GM23338 (cell line): ENCODE data around the gene TRIO. TPM values are rescaled to one million over a fixed set of nuclear protein-coding genes. Genes with fewer than 3 reads are reported as not detected.

ENCODE experiments used
- ATAC-seq: fragments of 200-7000 bp; cut with Tn5 transposase; 3 replicates; pipeline ENCODE4 v1.9.1; 2020
- DNase-seq: peaks from one replicate; pipeline ENCODE4 v3.0.0-alpha.2; 2015; ENCODE audit warnings: low spot score
- H2AFZ ChIP-seq: fragments of 200-600 bp; sonication (generic); 2 replicates; pipeline ENCODE4 v1.8.0; 2016; ENCODE audit warnings: antibody characterized with exemption, mild to moderate bottlenecking, moderate library complexity
- H3F3A ChIP-seq: fragments of 200-600 bp; sonication (generic); replicated peaks from 2 replicates; pipeline ENCODE4 v1.8.0; 2017; ENCODE audit warnings: antibody characterized with exemption, mixed run types, low read depth
- H3K27ac ChIP-seq: fragments of 200-600 bp; sonication (generic); 2 replicates; pipeline ENCODE4 v1.6.1; 2016; ENCODE audit warnings: low read depth
- H3K27me3 ChIP-seq: fragments of 200-600 bp; sonication (generic); 2 replicates; pipeline ENCODE4 v1.8.0; 2016; ENCODE audit warnings: mild to moderate bottlenecking, mixed run types, moderate library complexity; ENCODE audit not compliant: insufficient read depth
- H3K36me3 ChIP-seq: fragments of 200-600 bp; sonication (generic); 2 replicates; pipeline ENCODE4 v1.8.0; 2016; ENCODE audit warnings: mild to moderate bottlenecking; ENCODE audit not compliant: insufficient read depth
- H3K4me1 ChIP-seq: fragments of 200-600 bp; sonication (generic); 2 replicates; pipeline ENCODE4 v1.8.0; 2016; ENCODE audit warnings: mild to moderate bottlenecking, moderate library complexity; ENCODE audit not compliant: insufficient read depth
- H3K4me2 ChIP-seq: fragments of 200-600 bp; sonication (generic); 2 replicates; pipeline ENCODE4 v1.7.1; 2017; ENCODE audit warnings: mixed run types
- H3K4me3 ChIP-seq: fragments of 200-600 bp; sonication (generic); 2 replicates; pipeline ENCODE4 v1.6.1; 2016; ENCODE audit warnings: mixed run types
- H3K79me2 ChIP-seq: fragments of 200-600 bp; sonication (generic); replicated peaks from 2 replicates; pipeline ENCODE4 v1.8.0; 2017; ENCODE audit warnings: mild to moderate bottlenecking; ENCODE audit not compliant: insufficient read depth
- H3K9me2 ChIP-seq: fragments of 200-600 bp; sonication (generic); 2 replicates; pipeline ENCODE4 v1.8.0; 2017; ENCODE audit not compliant: insufficient read depth
- H4K20me1 ChIP-seq: fragments of 200-600 bp; sonication (generic); replicated peaks from 2 replicates; pipeline ENCODE4 v1.8.0; 2017; ENCODE audit warnings: mild to moderate bottlenecking; ENCODE audit not compliant: insufficient read depth
- H3K27ac Mint-ChIP-seq: 2 replicates; pipeline ENCODE4 v1.8.0; 2020; ENCODE audit warnings: inconsistent platforms, mild to moderate bottlenecking, moderate library complexity, mixed read lengths
- H3K27me3 Mint-ChIP-seq: 3 replicates; pipeline ENCODE4 v1.8.0; 2022; ENCODE audit warnings: low read depth, mild to moderate bottlenecking, moderate library complexity, mixed read lengths, inconsistent platforms; ENCODE audit not compliant: insufficient read depth, poor library complexity
- H3K36me3 Mint-ChIP-seq: 3 replicates; pipeline ENCODE4 v1.8.0; 2021; ENCODE audit warnings: low read depth, mild to moderate bottlenecking, inconsistent platforms, moderate library complexity, mixed read lengths
- H3K4me1 Mint-ChIP-seq: 3 replicates; pipeline ENCODE4 v1.8.0; 2020; ENCODE audit warnings: mild to moderate bottlenecking, inconsistent platforms, mixed read lengths
- H3K4me3 Mint-ChIP-seq: 3 replicates; pipeline ENCODE4 v1.8.0; 2021; ENCODE audit warnings: moderate library complexity, mild to moderate bottlenecking, inconsistent platforms, mixed read lengths
- H3K9me3 Mint-ChIP-seq: 3 replicates; pipeline ENCODE4 v1.8.0; 2020; ENCODE audit warnings: moderate library complexity, mild to moderate bottlenecking, inconsistent platforms, mixed read lengths
- CREB1 ChIP-seq: fragments of 250-450 bp; sonication (Bioruptor Pico); IDR thresholded peaks from 2 replicates; pipeline ENCODE4 v1.5.0; 2020; ENCODE audit warnings: low read depth, mild to moderate bottlenecking, moderate library complexity
- CTCF ChIP-seq, 2 experiments: fragments of 200-600 bp in 1 of 2; sonication (generic) in 1 of 2; conservative IDR thresholded peaks; 2 replicates each; pipeline versions ENCODE4 v1.5.1 to v1.6.1; 2016 to 2017; ENCODE audit warnings: antibody characterized with exemption in 2 of 2, low read depth in 2 of 2, mild to moderate bottlenecking in 2 of 2, moderate library complexity in 1 of 2
- EZH2 ChIP-seq: fragments of 200-600 bp; sonication (generic); IDR thresholded peaks from one replicate; pipeline ENCODE4 v1.8.0; 2017; ENCODE audit warnings: antibody characterized with exemption, mild to moderate bottlenecking, low read depth; ENCODE audit not compliant: unreplicated experiment
- EZH2phosphoT487 ChIP-seq: fragments of 200-600 bp; sonication (generic); IDR thresholded peaks from one replicate; pipeline ENCODE4 v1.8.1; 2018; ENCODE audit warnings: antibody characterized with exemption; ENCODE audit not compliant: unreplicated experiment
- JUNB ChIP-seq: IDR thresholded peaks from one replicate; pipeline ENCODE4 v1.6.1; 2016; ENCODE audit warnings: antibody characterized with exemption; ENCODE audit not compliant: unreplicated experiment
- NANOG ChIP-seq: IDR thresholded peaks from 2 replicates; pipeline ENCODE4 v1.6.1; 2016; ENCODE audit warnings: antibody characterized with exemption, borderline replicate concordance
- POLR2AphosphoS5 ChIP-seq: IDR thresholded peaks from 2 replicates; pipeline ENCODE4 v1.6.1; 2016; ENCODE audit warnings: antibody characterized with exemption, low read depth
- REST ChIP-seq: IDR thresholded peaks from one replicate; pipeline ENCODE4 v1.6.1; 2018; ENCODE audit warnings: antibody characterized with exemption; ENCODE audit not compliant: unreplicated experiment
- STAT1 ChIP-seq: IDR thresholded peaks from one replicate; pipeline ENCODE4 v1.6.1; 2016; ENCODE audit warnings: antibody characterized with exemption; ENCODE audit not compliant: unreplicated experiment
- ZNF114 ChIP-seq: fragments of 250-450 bp; sonication (Bioruptor Pico); IDR thresholded peaks from 2 replicates; pipeline ENCODE4 v1.5.0; 2020; ENCODE audit warnings: mild to moderate bottlenecking, moderate library complexity
- polyA plus RNA-seq: library from polyadenylated mRNA; unstranded; fragments of >200 nt; fragmentation: Nextera tagmentation; extraction: Ambion mirVana; gene quantifications from 2 replicates; pipeline ENCODE4 v1.2.1, GENCODE V29; 2016
- total RNA-seq: library from RNA; depleted of rRNA; stranded (reverse); fragments of >200 nt; shearing (Covaris generic); gene quantifications from 2 replicates; pipeline ENCODE4 v1.2.3, GENCODE V29; 2014
- TF ChIP-seq, protein P1 (sequence below): IDR thresholded peaks from 2 replicates; pipeline ENCODE4 v1.6.1; 2016; ENCODE audit warnings: antibody characterized with exemption

The TRIO gene
- total and polyA plus RNA-seq, 2 experiments from 2014 or later = 13.8 to 113 TPM

GRCh38 chr5:14330729-14331385 is 187.7 kb downstream of the TRIO start (continued):
- no peak for TF ChIP-seq REST
- TF ChIP-seq EZH2 = no peak
- no peak for TF ChIP-seq ZNF114 (CRISPR knock-in tag)
- TF ChIP-seq POLR2AphosphoS5 = no peak
- no peak for TF ChIP-seq JUNB
- TF ChIP-seq, protein P1, sequence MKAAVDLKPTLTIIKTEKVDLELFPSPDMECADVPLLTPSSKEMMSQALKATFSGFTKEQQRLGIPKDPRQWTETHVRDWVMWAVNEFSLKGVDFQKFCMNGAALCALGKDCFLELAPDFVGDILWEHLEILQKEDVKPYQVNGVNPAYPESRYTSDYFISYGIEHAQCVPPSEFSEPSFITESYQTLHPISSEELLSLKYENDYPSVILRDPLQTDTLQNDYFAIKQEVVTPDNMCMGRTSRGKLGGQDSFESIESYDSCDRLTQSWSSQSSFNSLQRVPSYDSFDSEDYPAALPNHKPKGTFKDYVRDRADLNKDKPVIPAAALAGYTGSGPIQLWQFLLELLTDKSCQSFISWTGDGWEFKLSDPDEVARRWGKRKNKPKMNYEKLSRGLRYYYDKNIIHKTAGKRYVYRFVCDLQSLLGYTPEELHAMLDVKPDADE = no peak
- no peak for TF ChIP-seq CTCF (conservative IDR thresholded peaks at IDR 0.05; ENCODE audit: low read depth in 2 of 2)
- TF ChIP-seq EZH2phosphoT487 = no peak
- no peak for TF ChIP-seq NANOG
- TF ChIP-seq CREB1 (CRISPR knock-in tag) = no peak

GRCh38 chr5:14331386-14331781 is 188.2 kb downstream of the TRIO start:
- Mint-ChIP-seq H3K9me3 (no peaks in the 10 kb centered on the region), H3K4me3 (no peak overlapping the region), H3K36me3 (peaks cover 6% of the 10 kb centered on the region; the same call in 2 of the 3 replicates), H3K27ac (no peak overlapping the region), H3K4me1 (peaks cover 12% of the 10 kb centered on the region), H3K27me3 (no peaks in the 10 kb centered on the region)
- H3K4me1 ChIP-seq = peaks cover 16% of the 10 kb centered on the region
- peaks cover 13% of the 10 kb centered on the region; the same call in 1 of the 2 replicates for H3K79me2 ChIP-seq
- no peak overlapping the region for H3K27ac ChIP-seq
- TF ChIP-seq CREB1 (CRISPR knock-in tag) (no peak), STAT1 (no peak)
- no peaks in the 10 kb centered on the region for H3K27me3 ChIP-seq
- peaks cover 5% of the 10 kb centered on the region; the same call in 1 of the 2 replicates for H4K20me1 ChIP-seq
- no peaks in the 10 kb centered on the region for H3K9me2 ChIP-seq
- H3K36me3 ChIP-seq = peaks cover 2% of the 10 kb centered on the region; the same call in 1 of the 2 replicates
- H3K4me3 ChIP-seq = no peak overlapping the region
- H3K4me2 ChIP-seq = no peak overlapping the region
- no peak for DNase-seq
- H3F3A ChIP-seq = no peaks in the 10 kb centered on the region
- ATAC-seq = no peak
- no peak overlapping the region for H2AFZ ChIP-seq
